K562 (cell line): ENCODE data around the gene CTCFL. TPM values are rescaled to one million over a fixed set of nuclear protein-coding genes. Genes with fewer than 3 reads are reported as not detected.
A peak's percentile ranks its signal among the peaks of the same experiment; 100 is the strongest.

Experiments
- CEBPG ChIP-seq, 3 experiments: fragments of 200-800 bp in 1 of 3; sonication (Bioruptor generic) in 1 of 3; sonication (generic) in 1 of 3; formaldehyde crosslinking in 1 of 3; IDR thresholded peaks in 2 of 3; conservative IDR thresholded peaks in 1 of 3; 2 replicates each; pipeline versions ENCODE4 v1.6.1 to v1.8.0; 2016 to 2022; ENCODE audit warnings: missing compliant biosample characterization in 2 of 3, missing genetic modification characterization in 2 of 3, mild to moderate bottlenecking in 1 of 3, missing genetic modification reagents in 1 of 3
- ETV1 ChIP-seq: fragments of 450-650 bp; conservative IDR thresholded peaks from 2 replicates; pipeline ENCODE4 v1.6.1; 2016; ENCODE audit warnings: missing genetic modification characterization, control low read depth, low read depth, missing compliant biosample characterization
- ETV6 ChIP-seq, 3 experiments: fragments of 150-350 bp in 1 of 3; sonication (generic) in 1 of 3; formaldehyde crosslinking in 1 of 3; IDR thresholded peaks; 2 replicates each; pipeline versions ENCODE4 v1.6.1 to v1.8.0; 2014 to 2022; ENCODE audit warnings: borderline replicate concordance in 2 of 3, low read depth in 2 of 3, antibody characterized with exemption in 1 of 3, low read length in 1 of 3, mild to moderate bottlenecking in 1 of 3, missing genetic modification reagents in 1 of 3
- HDAC3 ChIP-seq: fragments of 450-650 bp; IDR thresholded peaks from 2 replicates; pipeline ENCODE4 v1.6.1; 2018; ENCODE audit warnings: borderline replicate concordance, mild to moderate bottlenecking, moderate library complexity; ENCODE audit not compliant: partially characterized antibody
- NCOR1 ChIP-seq: fragments of 450-650 bp; IDR thresholded peaks from 2 replicates; pipeline ENCODE4 v1.6.1; 2016; ENCODE audit warnings: mild to moderate bottlenecking, moderate library complexity
- PCBP2 ChIP-seq: fragments of 200-400 bp; formaldehyde crosslinking; IDR thresholded peaks from 2 replicates; pipeline ENCODE4 v1.6.1; 2018; ENCODE audit warnings: low read length, low read depth, mild to moderate bottlenecking, moderate library complexity; ENCODE audit not compliant: poor library complexity, severe bottlenecking
- RBFOX2 ChIP-seq: fragments of 200-400 bp; formaldehyde crosslinking; IDR thresholded peaks from 2 replicates; pipeline ENCODE4 v1.6.1; 2017; ENCODE audit warnings: low read depth, mild to moderate bottlenecking, low read length, moderate library complexity
- TRIM24 ChIP-seq, 2 experiments: fragments of 450-650 bp; IDR thresholded peaks; 2 replicates each; pipeline ENCODE4 v1.6.1; 2016
- ZKSCAN8 ChIP-seq: fragments of 200-800 bp; sonication (Bioruptor generic); IDR thresholded peaks from 2 replicates; pipeline ENCODE4 v1.6.1; 2016; ENCODE audit warnings: missing genetic modification characterization, missing compliant biosample characterization
- ZNF175 ChIP-seq: fragments of 200-800 bp; sonication (Bioruptor generic); IDR thresholded peaks from 2 replicates; pipeline ENCODE4 v1.6.1; 2016; ENCODE audit warnings: low read depth, mild to moderate bottlenecking, missing genetic modification characterization, missing compliant biosample characterization
- ZNF740 ChIP-seq, 3 experiments: fragments of 200-800 bp in 1 of 3; sonication (Bioruptor generic) in 1 of 3; sonication (generic) in 1 of 3; formaldehyde crosslinking in 1 of 3; IDR thresholded peaks; 2 replicates each; pipeline versions ENCODE4 v1.6.1 to v1.8.0; 2016 to 2022; ENCODE audit warnings: mild to moderate bottlenecking in 2 of 3, missing compliant biosample characterization in 2 of 3, missing genetic modification characterization in 2 of 3, missing genetic modification reagents in 1 of 3
- polyA plus RNA-seq, 8 experiments: library from polyadenylated mRNA; depleted of rRNA in 4 of 8; stranded (reverse) in 5 of 8; unstranded in 3 of 8; fragments of >200 nt; fragmentation: Nextera tagmentation in 2 of 8; fragmentation: Illumina TruSeq in 1 of 8; extraction: Ambion mirVana in 2 of 8; extraction: Trizol in 1 of 8; gene quantifications; 2 replicates each; pipeline versions ENCODE4 v1.2.1 to v1.2.3, GENCODE V29; 2011 to 2014; ENCODE audit warnings: inconsistent platforms in 1 of 8, missing spikeins in 1 of 8
- total RNA-seq, 7 experiments: library from RNA; depleted of rRNA in 6 of 7; stranded (reverse); fragments of >200 nt in 6 of 7; fragmentation: Illumina TruSeq in 2 of 7; extraction: Trizol in 2 of 7; gene quantifications; 2 replicates each; pipeline versions ENCODE4 v1.2.1 to v1.2.3, GENCODE V29; 2011 to 2021; ENCODE audit warnings: low replicate concordance in 1 of 7
- TF ChIP-seq, protein P1 (sequence below): sonication (generic); formaldehyde crosslinking; IDR thresholded peaks from 2 replicates; pipeline ENCODE4 v1.8.0; 2022; ENCODE audit warnings: missing genetic modification reagents, mild to moderate bottlenecking, moderate library complexity, borderline replicate concordance
- TF ChIP-seq, protein P2 (sequence below): fragments of 200-800 bp; sonication (Bioruptor generic); IDR thresholded peaks from 2 replicates; pipeline ENCODE4 v1.6.1; 2017; ENCODE audit warnings: missing genetic modification characterization, missing compliant biosample characterization

CTCFL gene
- total and polyA plus RNA-seq, 9 of the 15 experiments (the other 6 are each of a cell fraction or from before 2014, with no cell fraction given) = 42.4 to 188 (median 111) TPM

GRCh38 chr20:57450419-57450818 is 74.5 kb downstream of the CTCFL start (continued):
- 0 out of 2 replicates have a peak, but pooled peaks have one; percentile 1 for TF ChIP-seq RBFOX2
- TF ChIP-seq NCOR1 = peak; percentile 62
- TF ChIP-seq, protein P1, sequence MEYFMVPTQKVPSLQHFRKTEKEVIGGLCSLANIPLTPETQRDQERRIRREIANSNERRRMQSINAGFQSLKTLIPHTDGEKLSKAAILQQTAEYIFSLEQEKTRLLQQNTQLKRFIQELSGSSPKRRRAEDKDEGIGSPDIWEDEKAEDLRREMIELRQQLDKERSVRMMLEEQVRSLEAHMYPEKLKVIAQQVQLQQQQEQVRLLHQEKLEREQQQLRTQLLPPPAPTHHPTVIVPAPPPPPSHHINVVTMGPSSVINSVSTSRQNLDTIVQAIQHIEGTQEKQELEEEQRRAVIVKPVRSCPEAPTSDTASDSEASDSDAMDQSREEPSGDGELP (CRISPR knock-in tag) = peak; percentile 33; the same call in 1 of the 2 replicates
- peak; percentile 43 for TF ChIP-seq HDAC3
- TF ChIP-seq PCBP2 = no peak
- peak in 1 of 2 experiments; percentile 21; a peak in 1 of 4 replicates for TF ChIP-seq TRIM24 (IDR thresholded peaks at IDR 0.05)
- TF ChIP-seq ZNF740 (CRISPR knock-in tag; IDR thresholded peaks at IDR 0.05) = peak; percentile 91
- no peak for TF ChIP-seq ZNF740 (tag; IDR thresholded peaks at IDR 0.05)
- TF ChIP-seq ETV1 (tag) = peak; percentile 84
- 0 out of 4 replicates have a peak, but pooled peaks of 1 of the 2 experiments have one; percentile 37 for TF ChIP-seq ETV6 (IDR thresholded peaks at IDR 0.05; ENCODE audit: borderline replicate concordance in 1 of 2, low read depth in 2 of 2, low read length in 1 of 2)
- no peak for TF ChIP-seq ETV6 (CRISPR knock-in tag; IDR thresholded peaks at IDR 0.05; ENCODE audit: borderline replicate concordance)
- TF ChIP-seq CEBPG (CRISPR knock-in tag; IDR thresholded peaks at IDR 0.05) = no peak
- TF ChIP-seq CEBPG (tag; conservative IDR thresholded peaks at IDR 0.05 in 1 of 2, IDR thresholded peaks at IDR 0.05 in 1 of 2) = peak; percentile 47 to 68; a peak in 3 of 4 replicates
- TF ChIP-seq ZKSCAN8 = 0 out of 2 replicates have a peak, but pooled peaks have one; percentile 28
- 0 out of 2 replicates have a peak, but pooled peaks have one; percentile 42 for TF ChIP-seq ZNF175 (CRISPR knock-in tag)
- TF ChIP-seq, protein P2, sequence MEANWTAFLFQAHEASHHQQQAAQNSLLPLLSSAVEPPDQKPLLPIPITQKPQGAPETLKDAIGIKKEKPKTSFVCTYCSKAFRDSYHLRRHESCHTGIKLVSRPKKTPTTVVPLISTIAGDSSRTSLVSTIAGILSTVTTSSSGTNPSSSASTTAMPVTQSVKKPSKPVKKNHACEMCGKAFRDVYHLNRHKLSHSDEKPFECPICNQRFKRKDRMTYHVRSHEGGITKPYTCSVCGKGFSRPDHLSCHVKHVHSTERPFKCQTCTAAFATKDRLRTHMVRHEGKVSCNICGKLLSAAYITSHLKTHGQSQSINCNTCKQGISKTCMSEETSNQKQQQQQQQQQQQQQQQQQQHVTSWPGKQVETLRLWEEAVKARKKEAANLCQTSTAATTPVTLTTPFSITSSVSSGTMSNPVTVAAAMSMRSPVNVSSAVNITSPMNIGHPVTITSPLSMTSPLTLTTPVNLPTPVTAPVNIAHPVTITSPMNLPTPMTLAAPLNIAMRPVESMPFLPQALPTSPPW = peak; percentile 96
